GM23248 (cell line): Measurements from ENCODE around the gene PLPP7.
"Not testable (repeated sequence)": the region's sequence is repeated elsewhere in the genome, so short reads cannot be mapped to it uniquely, and the experiment has no call there.

ENCODE experiments used
- EZH2 ChIP-seq: fragments of 200-600 bp; sonication (generic); IDR thresholded peaks from 2 replicates; pipeline ENCODE4 v1.6.1; 2018; ENCODE audit warnings: antibody characterized with exemption, mild to moderate bottlenecking; ENCODE audit not compliant: insufficient read depth, poor library complexity, severe bottlenecking
- EZH2phosphoT487 ChIP-seq: fragments of 200-600 bp; sonication (generic); IDR thresholded peaks from 2 replicates; pipeline ENCODE4 v1.6.1; 2018; ENCODE audit warnings: antibody characterized with exemption, moderate library complexity, mild to moderate bottlenecking, low read depth; ENCODE audit not compliant: insufficient read depth

- not testable (repeated sequence) for TF ChIP-seq EZH2, EZH2phosphoT487
Measured at GRCh38 chr9:131271016-131271273, 18.6 kb upstream of the PLPP7 start.
